Measurements from ENCODE around the gene CYP2W1.
"Not testable (repeated sequence)": the region's sequence is repeated elsewhere in the genome, so short reads cannot be mapped to it uniquely, and the experiment has no call there.

CYP2W1 gene

GRCh38 chr7:983004-983615 is at the start of gene CYP2W1:
Gene CYP2W1, plus strand, starts transcription at chr7:983181. Its CDS starts 31 bp downstream, at chr7:983212.
- no peak within 1 kb of the TSS for H3K9ac ChIP-seq (ENCODE audit: low read depth, low read length)
- H3K4me3 ChIP-seq (ENCODE audit: low read depth, low read length): no peak within 1 kb of the TSS
- no peaks in the 10 kb centered on the region for H3K9me3 ChIP-seq (ENCODE audit: control insufficient read depth, insufficient read depth, low read length)
- H3K27me3 ChIP-seq (ENCODE audit: control insufficient read depth, insufficient read depth, low read length): no peaks in the 10 kb centered on the region
- no peaks in the 10 kb centered on the region for H3K4me1 ChIP-seq (ENCODE audit: control insufficient read depth, insufficient read depth, low read length)
- no peaks in the 10 kb centered on the region for H3K36me3 ChIP-seq (ENCODE audit: control insufficient read depth, insufficient read depth, low read length)

- H3K4me3 ChIP-seq (ENCODE audit: low read depth, low read length): no peak overlapping the region
- no peaks in the 10 kb centered on the region for H3K4me1 ChIP-seq (ENCODE audit: control insufficient read depth, insufficient read depth, low read length)
- H3K36me3 ChIP-seq (ENCODE audit: control insufficient read depth, insufficient read depth, low read length): no peaks in the 10 kb centered on the region
- no peaks in the 10 kb centered on the region for H3K9me3 ChIP-seq (ENCODE audit: control insufficient read depth, insufficient read depth, low read length)
- no peaks in the 10 kb centered on the region for H3K27me3 ChIP-seq (ENCODE audit: control insufficient read depth, insufficient read depth, low read length)
- H3K9ac ChIP-seq (ENCODE audit: low read depth, low read length): no peak overlapping the region
These were observed 48.4 kb upstream of the CYP2W1 start for GRCh38 chr7:934469-935163.

GRCh38 chr7:935164-935873 is 47.7 kb upstream of the CYP2W1 start:
- no peak overlapping the region for H3K4me3 ChIP-seq (ENCODE audit: low read depth, low read length)
- no peak overlapping the region for H3K9ac ChIP-seq (ENCODE audit: low read depth, low read length)
- no peaks in the 10 kb centered on the region for H3K36me3 ChIP-seq (ENCODE audit: control insufficient read depth, insufficient read depth, low read length)
- H3K9me3 ChIP-seq (ENCODE audit: control insufficient read depth, insufficient read depth, low read length): no peaks in the 10 kb centered on the region
- no peaks in the 10 kb centered on the region for H3K4me1 ChIP-seq (ENCODE audit: control insufficient read depth, insufficient read depth, low read length)
- no peaks in the 10 kb centered on the region for H3K27me3 ChIP-seq (ENCODE audit: control insufficient read depth, insufficient read depth, low read length)

- Histone ChIP-seq H3K9me3 (ENCODE audit: control insufficient read depth, insufficient read depth, low read length) (no peaks in the 10 kb centered on the region), H3K4me1 (ENCODE audit: control insufficient read depth, insufficient read depth, low read length) (no peaks in the 10 kb centered on the region), H3K27me3 (ENCODE audit: control insufficient read depth, insufficient read depth, low read length) (no peaks in the 10 kb centered on the region), H3K9ac (ENCODE audit: low read depth, low read length) (no peak overlapping the region), H3K4me3 (ENCODE audit: low read depth, low read length) (no peak overlapping the region), H3K36me3 (ENCODE audit: control insufficient read depth, insufficient read depth, low read length) (no peaks in the 10 kb centered on the region)
These were observed 47.1 kb upstream of the CYP2W1 start for GRCh38 chr7:935874-936385.

GRCh38 chr7:936386-937054 is 46.5 kb upstream of the CYP2W1 start:
- Histone ChIP-seq H3K4me3 (ENCODE audit: low read depth, low read length) (no peak overlapping the region), H3K27me3 (ENCODE audit: control insufficient read depth, insufficient read depth, low read length) (no peaks in the 10 kb centered on the region), H3K9me3 (ENCODE audit: control insufficient read depth, insufficient read depth, low read length) (no peaks in the 10 kb centered on the region), H3K4me1 (ENCODE audit: control insufficient read depth, insufficient read depth, low read length) (no peaks in the 10 kb centered on the region), H3K36me3 (ENCODE audit: control insufficient read depth, insufficient read depth, low read length) (no peaks in the 10 kb centered on the region), H3K9ac (ENCODE audit: low read depth, low read length) (no peak overlapping the region)

- H3K27me3 ChIP-seq (ENCODE audit: control insufficient read depth, insufficient read depth, low read length): peaks cover 5% of the 10 kb centered on the region
- H3K9ac ChIP-seq (ENCODE audit: low read depth, low read length): no peak overlapping the region
- H3K9me3 ChIP-seq (ENCODE audit: control insufficient read depth, insufficient read depth, low read length): no peaks in the 10 kb centered on the region
- no peaks in the 10 kb centered on the region for H3K36me3 ChIP-seq (ENCODE audit: control insufficient read depth, insufficient read depth, low read length)
- no peaks in the 10 kb centered on the region for H3K4me1 ChIP-seq (ENCODE audit: control insufficient read depth, insufficient read depth, low read length)
- no peak overlapping the region for H3K4me3 ChIP-seq (ENCODE audit: low read depth, low read length)
These were observed 45.0 kb upstream of the CYP2W1 start for GRCh38 chr7:937856-938484.

- H3K9ac ChIP-seq (ENCODE audit: low read depth, low read length): no peak overlapping the region
- H3K9me3 ChIP-seq (ENCODE audit: control insufficient read depth, insufficient read depth, low read length): no peaks in the 10 kb centered on the region
- H3K4me1 ChIP-seq (ENCODE audit: control insufficient read depth, insufficient read depth, low read length): no peaks in the 10 kb centered on the region
- H3K36me3 ChIP-seq (ENCODE audit: control insufficient read depth, insufficient read depth, low read length): no peaks in the 10 kb centered on the region
- peaks cover 5% of the 10 kb centered on the region for H3K27me3 ChIP-seq (ENCODE audit: control insufficient read depth, insufficient read depth, low read length)
- no peak overlapping the region for H3K4me3 ChIP-seq (ENCODE audit: low read depth, low read length)
These were observed 44.3 kb upstream of the CYP2W1 start for GRCh38 chr7:938546-939185.

- H3K9me3 ChIP-seq (ENCODE audit: control insufficient read depth, insufficient read depth, low read length): no peaks in the 10 kb centered on the region
- peaks cover 5% of the 10 kb centered on the region for H3K27me3 ChIP-seq (ENCODE audit: control insufficient read depth, insufficient read depth, low read length)
- H3K9ac ChIP-seq (ENCODE audit: low read depth, low read length): no peak overlapping the region
- H3K4me3 ChIP-seq (ENCODE audit: low read depth, low read length): no peak overlapping the region
- no peaks in the 10 kb centered on the region for H3K4me1 ChIP-seq (ENCODE audit: control insufficient read depth, insufficient read depth, low read length)
- no peaks in the 10 kb centered on the region for H3K36me3 ChIP-seq (ENCODE audit: control insufficient read depth, insufficient read depth, low read length)
These were observed 43.1 kb upstream of the CYP2W1 start for GRCh38 chr7:939843-940242.

- H3K4me3 ChIP-seq (ENCODE audit: low read depth, low read length): no peak overlapping the region
- no peaks in the 10 kb centered on the region for H3K9me3 ChIP-seq (ENCODE audit: control insufficient read depth, insufficient read depth, low read length)
- H3K27me3 ChIP-seq (ENCODE audit: control insufficient read depth, insufficient read depth, low read length): peaks cover 5% of the 10 kb centered on the region
- H3K4me1 ChIP-seq (ENCODE audit: control insufficient read depth, insufficient read depth, low read length): no peaks in the 10 kb centered on the region
- no peak overlapping the region for H3K9ac ChIP-seq (ENCODE audit: low read depth, low read length)
- no peaks in the 10 kb centered on the region for H3K36me3 ChIP-seq (ENCODE audit: control insufficient read depth, insufficient read depth, low read length)
These were observed 42.2 kb upstream of the CYP2W1 start for GRCh38 chr7:940599-941408.

- H3K4me1 ChIP-seq (ENCODE audit: control insufficient read depth, insufficient read depth, low read length); H3K9me3 ChIP-seq (ENCODE audit: control insufficient read depth, insufficient read depth, low read length); H3K27me3 ChIP-seq (ENCODE audit: control insufficient read depth, insufficient read depth, low read length); H3K4me3 ChIP-seq (ENCODE audit: low read depth, low read length); H3K36me3 ChIP-seq (ENCODE audit: control insufficient read depth, insufficient read depth, low read length); H3K9ac ChIP-seq (ENCODE audit: low read depth, low read length): not testable (repeated sequence)
These were observed 39.2 kb upstream of the CYP2W1 start for GRCh38 chr7:943793-944192.
